ENCODE measurements around the gene PLA2G4D. TPM values are rescaled to one million over a fixed set of nuclear protein-coding genes. Genes with fewer than 3 reads are reported as not detected.

The PLA2G4D gene
- total RNA-seq, 4 donors from 2014 or later, result 22.0 to 51.6 (median 29.2) TPM

DNA sequence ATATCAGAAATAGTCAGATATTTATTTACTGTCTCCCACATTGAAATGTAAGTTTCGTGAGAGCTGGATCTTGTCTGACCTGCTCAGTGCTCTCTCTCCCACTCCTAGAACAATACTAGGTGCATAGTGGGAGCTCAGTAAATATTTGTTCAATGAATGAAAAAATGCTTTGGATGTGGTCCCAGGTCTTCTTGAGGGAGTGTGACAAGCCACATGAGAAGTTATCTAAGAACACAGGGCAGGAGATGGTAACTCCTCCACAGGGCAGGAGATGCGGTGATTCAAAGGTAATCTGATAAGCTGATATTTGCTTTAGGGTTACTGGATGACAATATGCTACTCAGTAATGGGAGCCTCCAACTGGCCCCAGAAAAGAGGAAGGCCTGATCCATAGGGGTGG, 47.8 kb downstream of the PLA2G4D start:
- intact Hi-C loops (cut with DNase I; ENCODE audit: low total_unique reads), result no loop called here
- 74 to 82% methylated on average over 2 of the region's 2 CpGs for WGBS, 2 donors

DNA sequence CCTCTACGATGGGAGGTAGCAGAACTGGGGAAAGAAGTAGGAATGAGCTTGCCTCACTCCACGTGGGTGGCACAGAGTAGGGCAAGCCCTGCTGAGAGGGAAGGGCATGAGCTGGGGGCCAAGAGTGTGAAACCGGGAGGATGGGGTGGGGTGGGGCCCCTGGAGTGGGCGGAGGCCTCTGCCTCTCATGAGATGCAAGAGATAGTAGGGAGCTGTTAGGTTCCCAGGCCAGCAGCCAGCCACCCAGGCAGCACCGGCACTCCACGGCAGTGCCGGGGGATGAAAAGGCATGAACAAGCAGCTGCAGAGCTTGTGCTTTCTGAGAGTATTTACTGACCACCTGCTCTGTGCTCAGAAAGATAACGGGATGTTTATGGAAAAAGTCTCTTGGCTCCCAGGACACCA, 49.1 kb downstream of the PLA2G4D start:
- TF ChIP-seq POLR2A (IDR thresholded peaks at IDR 0.05), result no peak
- TF ChIP-seq, protein P1, sequence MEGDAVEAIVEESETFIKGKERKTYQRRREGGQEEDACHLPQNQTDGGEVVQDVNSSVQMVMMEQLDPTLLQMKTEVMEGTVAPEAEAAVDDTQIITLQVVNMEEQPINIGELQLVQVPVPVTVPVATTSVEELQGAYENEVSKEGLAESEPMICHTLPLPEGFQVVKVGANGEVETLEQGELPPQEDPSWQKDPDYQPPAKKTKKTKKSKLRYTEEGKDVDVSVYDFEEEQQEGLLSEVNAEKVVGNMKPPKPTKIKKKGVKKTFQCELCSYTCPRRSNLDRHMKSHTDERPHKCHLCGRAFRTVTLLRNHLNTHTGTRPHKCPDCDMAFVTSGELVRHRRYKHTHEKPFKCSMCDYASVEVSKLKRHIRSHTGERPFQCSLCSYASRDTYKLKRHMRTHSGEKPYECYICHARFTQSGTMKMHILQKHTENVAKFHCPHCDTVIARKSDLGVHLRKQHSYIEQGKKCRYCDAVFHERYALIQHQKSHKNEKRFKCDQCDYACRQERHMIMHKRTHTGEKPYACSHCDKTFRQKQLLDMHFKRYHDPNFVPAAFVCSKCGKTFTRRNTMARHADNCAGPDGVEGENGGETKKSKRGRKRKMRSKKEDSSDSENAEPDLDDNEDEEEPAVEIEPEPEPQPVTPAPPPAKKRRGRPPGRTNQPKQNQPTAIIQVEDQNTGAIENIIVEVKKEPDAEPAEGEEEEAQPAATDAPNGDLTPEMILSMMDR (IDR thresholded peaks at IDR 0.05), result no peak
- intact Hi-C loops (cut with DNase I; ENCODE audit: low total_unique reads), result no loop called here
- 35 to 43% methylated on average over 8 of the region's 8 CpGs for WGBS, 2 donors
- no peak overlapping the region for H3K4me3 ChIP-seq (ENCODE audit: low read depth, poor library complexity, severe bottlenecking)
- DNase-seq (ENCODE audit: low spot score in 2 of 2), result peak in 1 of 2 donors; percentile 86

More for the DNA sequence above, 47.8 kb downstream of the PLA2G4D start:
- H3K4me3 ChIP-seq (ENCODE audit: low read depth, poor library complexity, severe bottlenecking), result no peak overlapping the region
- no peak for TF ChIP-seq POLR2A (IDR thresholded peaks at IDR 0.05)
- TF ChIP-seq, protein P1 (IDR thresholded peaks at IDR 0.05), result no peak
- DNase-seq (ENCODE audit: low spot score in 2 of 2), result no peak

DNA sequence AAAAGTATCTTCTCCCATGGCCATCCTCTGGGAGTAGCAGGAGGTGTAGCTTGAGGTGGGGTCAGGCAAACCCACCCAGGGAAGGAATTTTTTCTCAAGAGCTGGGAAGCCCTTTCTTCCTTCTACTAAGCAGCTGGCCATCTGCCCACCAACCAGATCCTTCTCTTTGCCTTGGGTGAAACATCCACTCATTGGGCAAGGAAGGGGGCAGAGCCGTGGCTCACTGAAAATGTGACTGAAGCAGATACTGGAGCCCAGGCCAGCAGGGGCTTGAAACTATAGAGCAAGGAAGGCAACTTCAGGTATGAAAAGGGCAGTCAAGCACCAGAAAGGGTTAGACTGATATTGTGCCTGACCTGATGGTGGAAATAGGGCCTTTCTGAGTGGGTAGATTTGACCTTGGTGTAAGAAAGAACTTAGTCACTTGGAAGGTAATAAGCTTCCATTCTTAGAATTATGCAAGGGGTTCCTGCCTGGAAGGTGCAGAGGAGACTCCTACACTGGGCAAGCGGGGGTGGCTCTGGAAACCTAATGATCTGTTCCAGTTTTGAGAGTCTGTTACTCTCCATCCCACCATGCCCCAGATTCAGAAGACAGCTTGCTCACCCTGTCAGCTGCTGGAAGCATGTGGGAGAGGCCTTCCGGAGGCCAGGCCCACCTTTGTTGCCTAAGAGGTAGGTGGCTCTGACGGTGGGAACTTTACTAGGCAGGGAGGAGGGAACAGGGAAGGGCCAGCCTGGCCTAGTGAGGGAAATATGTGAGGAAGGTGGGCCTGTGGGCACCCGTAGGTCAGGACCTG, 51.6 kb downstream of the PLA2G4D start:
- intact Hi-C loops (cut with DNase I; ENCODE audit: low total_unique reads), result no loop called here
- TF ChIP-seq, protein P1 (IDR thresholded peaks at IDR 0.05), result no peak
- no peak for TF ChIP-seq POLR2A (IDR thresholded peaks at IDR 0.05)
- 86 to 89% methylated on average over 5 of the region's 5 CpGs for WGBS, 2 donors
- no peak overlapping the region for H3K4me3 ChIP-seq (ENCODE audit: low read depth, poor library complexity, severe bottlenecking)
- DNase-seq (ENCODE audit: low spot score in 2 of 2), result peak in 1 of 2 donors; percentile 77

DNA sequence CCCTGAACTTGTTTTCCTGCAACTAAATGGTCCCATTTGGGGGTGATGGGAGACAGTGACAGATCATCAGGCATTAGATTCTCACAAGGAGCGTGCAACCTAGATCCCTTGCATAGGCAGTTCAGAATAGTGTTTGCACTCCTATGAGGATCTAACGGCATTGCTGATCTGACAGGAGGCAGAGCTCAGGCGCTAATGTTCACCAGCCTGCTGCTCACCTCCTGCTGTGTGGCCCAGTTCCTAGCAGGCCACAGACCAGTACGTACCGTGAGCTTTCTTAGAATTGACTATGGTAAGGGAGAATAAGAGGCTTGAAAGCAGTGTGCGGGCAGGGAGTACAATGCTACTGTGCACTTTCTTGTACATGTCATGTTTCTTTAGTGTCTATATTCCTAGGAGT, 56.0 kb downstream of the PLA2G4D start:
- no peak for DNase-seq (ENCODE audit: low spot score in 2 of 2)
- intact Hi-C loops (cut with DNase I; ENCODE audit: low total_unique reads), result no loop called here
- TF ChIP-seq, protein P1 (IDR thresholded peaks at IDR 0.05), result no peak
- no peak for TF ChIP-seq POLR2A (IDR thresholded peaks at IDR 0.05)
- WGBS, 2 donors, result 92 to 95% methylated on average over 6 of the region's 6 CpGs
- no peak overlapping the region for H3K4me3 ChIP-seq (ENCODE audit: low read depth, poor library complexity, severe bottlenecking)

DNA sequence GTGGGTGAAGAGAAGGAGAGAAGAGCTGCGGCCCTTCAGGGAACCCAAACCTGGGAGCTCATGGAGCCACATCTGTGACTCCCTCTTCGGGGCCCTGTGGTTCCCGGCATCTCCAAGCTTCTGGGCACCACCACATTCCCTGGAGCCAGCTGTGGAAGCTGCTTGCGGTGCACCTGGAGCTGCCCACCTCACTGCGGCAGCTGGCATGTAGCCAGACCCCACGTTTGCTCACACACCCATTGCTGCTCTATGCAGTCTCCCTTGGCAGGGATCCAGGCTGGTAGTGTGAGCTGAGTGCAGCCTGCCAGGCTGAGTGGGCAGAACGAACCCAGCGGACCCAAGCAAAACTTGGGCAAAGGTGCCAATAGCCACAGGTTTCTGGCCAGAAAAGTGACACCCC, 56.7 kb downstream of the PLA2G4D start:
- intact Hi-C loops (cut with DNase I; ENCODE audit: low total_unique reads), result no loop called here
- no peak overlapping the region for H3K4me3 ChIP-seq (ENCODE audit: low read depth, poor library complexity, severe bottlenecking)
- TF ChIP-seq, protein P1 (IDR thresholded peaks at IDR 0.05), result no peak
- TF ChIP-seq POLR2A (IDR thresholded peaks at IDR 0.05), result no peak
- 40 to 46% methylated on average over 8 of the region's 8 CpGs for WGBS, 2 donors
- DNase-seq (ENCODE audit: low spot score in 2 of 2), result peak in 1 of 2 donors; percentile 85
